GM12878 (cell line): ENCODE results near the gene TACC3. TPM values are rescaled to one million over a fixed set of nuclear protein-coding genes. Genes with fewer than 3 reads are reported as not detected.

Experiments
- ASH2L ChIP-seq: fragments of 300-600, 200-600 bp; sonication (generic); IDR thresholded peaks from 2 replicates; pipeline ENCODE4 v1.6.1; 2017; ENCODE audit warnings: low read depth, mild to moderate bottlenecking, borderline replicate concordance
- BCL11A ChIP-seq: IDR thresholded peaks from 2 replicates; pipeline ENCODE4 v1.6.1; 2011; ENCODE audit warnings: low read depth, low read length
- CBX3 ChIP-seq: fragments of 200-600 bp; sonication (generic); IDR thresholded peaks from 2 replicates; pipeline ENCODE4 v1.6.1; 2016; ENCODE audit warnings: low read depth, borderline replicate concordance
- CEBPB ChIP-seq, 2 experiments: fragments of 150-350 bp in 1 of 2; IDR thresholded peaks; 2 replicates each; pipeline ENCODE4 v1.6.1; 2012 to 2014; ENCODE audit warnings: low read depth in 2 of 2, low read length in 2 of 2, borderline replicate concordance in 1 of 2, inconsistent platforms in 1 of 2
- DPF2 ChIP-seq: fragments of 450-650 bp; IDR thresholded peaks from 2 replicates; pipeline ENCODE4 v1.6.1; 2017; ENCODE audit warnings: mild to moderate bottlenecking
- EED ChIP-seq: sonication (generic); IDR thresholded peaks from 2 replicates; pipeline ENCODE4 v1.6.1; 2016; ENCODE audit warnings: antibody characterized with exemption, low read depth
- FOS ChIP-seq: IDR thresholded peaks from 3 replicates; pipeline ENCODE4 v1.6.1; 2011; ENCODE audit warnings: borderline replicate concordance; ENCODE audit not compliant: insufficient read length; ENCODE audit errors: extremely low read depth
- FOXK2 ChIP-seq: fragments of 450-650 bp; IDR thresholded peaks from 2 replicates; pipeline ENCODE4 v1.6.1; 2017; ENCODE audit warnings: mild to moderate bottlenecking, moderate library complexity
- GATAD2B ChIP-seq: fragments of 450-650 bp; conservative IDR thresholded peaks from 2 replicates; pipeline ENCODE4 v1.6.1; 2017; ENCODE audit warnings: low read depth, mild to moderate bottlenecking, moderate library complexity
- HDAC2 ChIP-seq: fragments of 200-600 bp; sonication (generic); IDR thresholded peaks from 2 replicates; pipeline ENCODE4 v1.6.1; 2017
- KAT2A ChIP-seq: conservative IDR thresholded peaks from 2 replicates; pipeline ENCODE4 v1.6.1; 2011; ENCODE audit warnings: low read depth, low read length; ENCODE audit not compliant: control insufficient read depth
- MEF2A ChIP-seq: IDR thresholded peaks from 2 replicates; pipeline ENCODE4 v1.6.1; 2011; ENCODE audit warnings: low read depth, mild to moderate bottlenecking, low read length, moderate library complexity; ENCODE audit not compliant: insufficient read depth
- MTA3 ChIP-seq: IDR thresholded peaks from 2 replicates; pipeline ENCODE4 v1.6.1; 2012; ENCODE audit warnings: low read length, inconsistent platforms, borderline replicate concordance
- MXI1 ChIP-seq: fragments of 150-350 bp; IDR thresholded peaks from 2 replicates; pipeline ENCODE4 v1.6.1; 2011; ENCODE audit warnings: low read depth, mild to moderate bottlenecking, inconsistent platforms, low read length, improper control_type of control experiment
- PAX8 ChIP-seq: fragments of 450-650 bp; IDR thresholded peaks from 2 replicates; pipeline ENCODE4 v1.6.1; 2017; ENCODE audit warnings: mild to moderate bottlenecking, moderate library complexity
- POLR2AphosphoS2 ChIP-seq: IDR thresholded peaks from 2 replicates; pipeline ENCODE4 v1.6.1; 2011; ENCODE audit warnings: low read depth, mild to moderate bottlenecking, low read length, improper control_type of control experiment, moderate library complexity
- POU2F2 ChIP-seq: IDR thresholded peaks from 3 replicates; pipeline ENCODE4 v1.6.1; 2011; ENCODE audit warnings: low read depth, mild to moderate bottlenecking, low read length, borderline replicate concordance
- RAD21 ChIP-seq: IDR thresholded peaks from 2 replicates; pipeline ENCODE4 v1.6.1; 2011; ENCODE audit warnings: mild to moderate bottlenecking, low read depth, low read length, moderate library complexity; ENCODE audit not compliant: insufficient read depth
- RELA ChIP-seq: fragments of 450-650 bp; IDR thresholded peaks from 2 replicates; pipeline ENCODE4 v1.8.0; 2014; ENCODE audit warnings: borderline replicate concordance; ENCODE audit not compliant: partially characterized antibody
- RUNX3 ChIP-seq: IDR thresholded peaks from 2 replicates; pipeline ENCODE4 v1.6.1; 2012; ENCODE audit warnings: low read length, inconsistent platforms
- SIN3A ChIP-seq: IDR thresholded peaks from 2 replicates; pipeline ENCODE4 v1.6.1; 2012; ENCODE audit warnings: low read depth, low read length, improper control_type of control experiment
- TCF7 ChIP-seq: IDR thresholded peaks from 2 replicates; pipeline ENCODE4 v1.6.1; 2014; ENCODE audit warnings: antibody characterized with exemption, borderline replicate concordance
- ZBED1 ChIP-seq: IDR thresholded peaks from 2 replicates; pipeline ENCODE4 v1.6.1; 2016; ENCODE audit warnings: borderline replicate concordance
- ZNF207 ChIP-seq: fragments of 450-650 bp; IDR thresholded peaks from 2 replicates; pipeline ENCODE4 v1.6.1; 2014; ENCODE audit warnings: antibody characterized with exemption, mild to moderate bottlenecking, borderline replicate concordance
- ZNF384 ChIP-seq: IDR thresholded peaks from 2 replicates; pipeline ENCODE4 v1.6.1; 2012; ENCODE audit warnings: low read depth, mild to moderate bottlenecking, low read length, improper control_type of control experiment, borderline replicate concordance
- ZSCAN29 ChIP-seq: fragments of 450-650 bp; IDR thresholded peaks from 2 replicates; pipeline ENCODE4 v1.6.1; 2017; ENCODE audit warnings: mild to moderate bottlenecking, moderate library complexity
- polyA plus RNA-seq, 11 experiments: library from polyadenylated mRNA; depleted of rRNA in 4 of 11; unstranded in 6 of 11; stranded (reverse) in 5 of 11; fragments of >200 nt; fragmentation: Nextera tagmentation in 4 of 11; fragmentation: Illumina TruSeq in 1 of 11; extraction: Ambion mirVana in 4 of 11; extraction: Trizol in 1 of 11; gene quantifications; 1 replicate in 1 of 11; 2 replicates in 10 of 11; pipeline versions ENCODE4 v1.2.1 to v1.2.3, GENCODE V29; 2011 to 2016; ENCODE audit warnings: inconsistent platforms in 2 of 11, missing spikeins in 2 of 11, low read depth in 1 of 11
- total RNA-seq, 4 experiments: library from RNA; depleted of rRNA in 3 of 4; stranded (reverse); fragments of >200 nt in 3 of 4; fragmentation: Illumina TruSeq in 1 of 4; extraction: Trizol in 1 of 4; gene quantifications; 2 replicates each; pipeline versions ENCODE4 v1.2.1 to v1.2.3, GENCODE V29; 2013 to 2021
- TF ChIP-seq, protein P1 (sequence below): IDR thresholded peaks from 2 replicates; pipeline ENCODE4 v1.6.1; 2011; ENCODE audit warnings: low read depth, mild to moderate bottlenecking, low read length, moderate library complexity, borderline replicate concordance; ENCODE audit errors: extremely low read depth
- TF ChIP-seq, protein P2 (sequence below): fragments of 450-650 bp; formaldehyde crosslinking; IDR thresholded peaks from 2 replicates; pipeline ENCODE4 v1.4.0; 2020; ENCODE audit warnings: mild to moderate bottlenecking, moderate library complexity
- TF ChIP-seq, protein P3 (sequence below): IDR thresholded peaks from 2 replicates; pipeline ENCODE4 v1.6.1; 2012; ENCODE audit warnings: low read depth, low read length, improper control_type of control experiment

The TACC3 gene
- total and polyA plus RNA-seq, 10 of the 15 experiments (the other 5 are each of a cell fraction or from before 2014, with no cell fraction given) = 2.8 to 121 (median 73.3) TPM

DNA sequence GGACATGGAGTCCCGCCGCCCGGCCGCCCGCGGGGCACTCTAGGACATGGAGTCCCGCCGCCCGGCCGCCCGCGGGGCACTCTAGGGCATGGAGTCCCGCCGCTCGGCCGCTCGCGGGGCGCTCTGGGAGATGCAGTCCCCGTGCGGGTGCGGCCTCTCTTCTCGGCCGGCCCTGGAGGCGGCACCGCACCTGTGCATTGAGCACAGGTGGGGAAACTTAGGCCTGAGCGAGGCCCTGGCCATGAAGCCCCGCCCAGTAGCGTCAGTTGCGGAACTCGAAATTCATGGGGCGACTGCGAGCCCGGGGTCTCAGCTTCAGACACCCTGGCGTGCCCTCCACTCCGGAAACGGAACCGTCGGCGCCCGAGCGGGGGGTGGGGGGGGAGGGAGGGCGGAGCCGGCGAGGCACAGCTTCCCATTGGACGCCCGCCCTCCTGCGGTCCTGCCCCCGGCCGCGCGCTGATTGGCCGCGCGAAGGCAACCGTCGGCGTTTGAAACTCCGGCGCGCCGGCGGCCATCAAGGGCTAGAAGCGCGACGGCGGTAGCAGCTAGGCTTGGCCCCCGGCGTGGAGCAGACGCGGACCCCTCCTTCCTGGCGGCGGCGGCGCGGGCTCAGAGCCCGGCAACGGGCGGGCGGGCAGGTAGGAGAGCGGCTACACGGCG is at the start of gene TACC3, which contains the start of gene TMEM129 (continued):
- TF ChIP-seq RUNX3 = no peak
- TF ChIP-seq MTA3 = no peak
- no peak for TF ChIP-seq FOXK2
- TF ChIP-seq, protein P1, sequence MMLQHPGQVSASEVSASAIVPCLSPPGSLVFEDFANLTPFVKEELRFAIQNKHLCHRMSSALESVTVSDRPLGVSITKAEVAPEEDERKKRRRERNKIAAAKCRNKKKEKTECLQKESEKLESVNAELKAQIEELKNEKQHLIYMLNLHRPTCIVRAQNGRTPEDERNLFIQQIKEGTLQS = no peak
- TF ChIP-seq SIN3A = peak; percentile 98
- TF ChIP-seq ZSCAN29 = no peak
- no peak for TF ChIP-seq RAD21
- TF ChIP-seq, protein P2, sequence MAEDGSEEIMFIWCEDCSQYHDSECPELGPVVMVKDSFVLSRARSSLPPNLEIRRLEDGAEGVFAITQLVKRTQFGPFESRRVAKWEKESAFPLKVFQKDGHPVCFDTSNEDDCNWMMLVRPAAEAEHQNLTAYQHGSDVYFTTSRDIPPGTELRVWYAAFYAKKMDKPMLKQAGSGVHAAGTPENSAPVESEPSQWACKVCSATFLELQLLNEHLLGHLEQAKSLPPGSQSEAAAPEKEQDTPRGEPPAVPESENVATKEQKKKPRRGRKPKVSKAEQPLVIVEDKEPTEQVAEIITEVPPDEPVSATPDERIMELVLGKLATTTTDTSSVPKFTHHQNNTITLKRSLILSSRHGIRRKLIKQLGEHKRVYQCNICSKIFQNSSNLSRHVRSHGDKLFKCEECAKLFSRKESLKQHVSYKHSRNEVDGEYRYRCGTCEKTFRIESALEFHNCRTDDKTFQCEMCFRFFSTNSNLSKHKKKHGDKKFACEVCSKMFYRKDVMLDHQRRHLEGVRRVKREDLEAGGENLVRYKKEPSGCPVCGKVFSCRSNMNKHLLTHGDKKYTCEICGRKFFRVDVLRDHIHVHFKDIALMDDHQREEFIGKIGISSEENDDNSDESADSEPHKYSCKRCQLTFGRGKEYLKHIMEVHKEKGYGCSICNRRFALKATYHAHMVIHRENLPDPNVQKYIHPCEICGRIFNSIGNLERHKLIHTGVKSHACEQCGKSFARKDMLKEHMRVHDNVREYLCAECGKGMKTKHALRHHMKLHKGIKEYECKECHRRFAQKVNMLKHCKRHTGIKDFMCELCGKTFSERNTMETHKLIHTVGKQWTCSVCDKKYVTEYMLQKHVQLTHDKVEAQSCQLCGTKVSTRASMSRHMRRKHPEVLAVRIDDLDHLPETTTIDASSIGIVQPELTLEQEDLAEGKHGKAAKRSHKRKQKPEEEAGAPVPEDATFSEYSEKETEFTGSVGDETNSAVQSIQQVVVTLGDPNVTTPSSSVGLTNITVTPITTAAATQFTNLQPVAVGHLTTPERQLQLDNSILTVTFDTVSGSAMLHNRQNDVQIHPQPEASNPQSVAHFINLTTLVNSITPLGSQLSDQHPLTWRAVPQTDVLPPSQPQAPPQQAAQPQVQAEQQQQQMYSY (CRISPR knock-in tag) = no peak
- TF ChIP-seq, protein P3, sequence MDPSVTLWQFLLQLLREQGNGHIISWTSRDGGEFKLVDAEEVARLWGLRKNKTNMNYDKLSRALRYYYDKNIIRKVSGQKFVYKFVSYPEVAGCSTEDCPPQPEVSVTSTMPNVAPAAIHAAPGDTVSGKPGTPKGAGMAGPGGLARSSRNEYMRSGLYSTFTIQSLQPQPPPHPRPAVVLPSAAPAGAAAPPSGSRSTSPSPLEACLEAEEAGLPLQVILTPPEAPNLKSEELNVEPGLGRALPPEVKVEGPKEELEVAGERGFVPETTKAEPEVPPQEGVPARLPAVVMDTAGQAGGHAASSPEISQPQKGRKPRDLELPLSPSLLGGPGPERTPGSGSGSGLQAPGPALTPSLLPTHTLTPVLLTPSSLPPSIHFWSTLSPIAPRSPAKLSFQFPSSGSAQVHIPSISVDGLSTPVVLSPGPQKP = peak; percentile 62; the same call in 1 of the 2 replicates
- no peak for TF ChIP-seq PAX8
- TF ChIP-seq FOS = no peak
- peak; percentile 87 for TF ChIP-seq MXI1
- TF ChIP-seq RELA = no peak
- peak; percentile 50; the same call in 2 of the 3 replicates for TF ChIP-seq POU2F2
- TF ChIP-seq TCF7 = no peak
- peak; percentile 7; the same call in 1 of the 2 replicates for TF ChIP-seq GATAD2B
- no peak for TF ChIP-seq CEBPB (IDR thresholded peaks at IDR 0.05; ENCODE audit: borderline replicate concordance in 1 of 2, low read depth in 2 of 2, low read length in 2 of 2)
- TF ChIP-seq ZNF384 = no peak
- no peak for TF ChIP-seq KAT2A
- no peak for TF ChIP-seq CBX3
- no peak for TF ChIP-seq ZBED1
- TF ChIP-seq MEF2A = no peak
- no peak for TF ChIP-seq HDAC2
- no peak for TF ChIP-seq ZNF207
- no peak for TF ChIP-seq DPF2
- 0 out of 2 replicates have a peak, but pooled peaks have one; percentile 60 for TF ChIP-seq POLR2AphosphoS2
- no peak for TF ChIP-seq BCL11A
- no peak for TF ChIP-seq EED
- TF ChIP-seq ASH2L = 0 out of 2 replicates have a peak, but pooled peaks have one; percentile 29
